ENCODE results near the gene GMPS. TPM values are rescaled to one million over a fixed set of nuclear protein-coding genes. Genes with fewer than 3 reads are reported as not detected.

GMPS gene
- total RNA-seq, 1 donor from 2014 or later = 41.7 TPM

- Histone ChIP-seq H3K36me3 (ENCODE audit: control insufficient read depth, insufficient read depth, low read length) (no peaks in the 10 kb centered on the region), H3K4me3 (ENCODE audit: low read depth, low read length) (no peak overlapping the region), H3K27me3 (ENCODE audit: control insufficient read depth, insufficient read depth, low read length) (no peaks in the 10 kb centered on the region)
- no peak for TF ChIP-seq CTCF (IDR thresholded peaks at IDR 0.05; ENCODE audit: insufficient read depth, low read length, poor library complexity, severe bottlenecking)
- DNase-seq (ENCODE audit: low read depth) = no peak
Measured at GRCh38 chr3:155891321-155891720, 20.9 kb downstream of the GMPS start.

GRCh38 chr3:155895379-155895900 lies 25.0 kb downstream of the GMPS start:
- no peak for DNase-seq (ENCODE audit: low read depth)
- no peak overlapping the region for H3K4me3 ChIP-seq (ENCODE audit: low read depth, low read length)
- no peaks in the 10 kb centered on the region for H3K36me3 ChIP-seq (ENCODE audit: control insufficient read depth, insufficient read depth, low read length)
- no peak for TF ChIP-seq CTCF (IDR thresholded peaks at IDR 0.05; ENCODE audit: insufficient read depth, low read length, poor library complexity, severe bottlenecking)
- H3K27me3 ChIP-seq (ENCODE audit: control insufficient read depth, insufficient read depth, low read length) = no peaks in the 10 kb centered on the region

GRCh38 chr3:155906900-155907299 lies 36.5 kb downstream of the GMPS start:
- H3K36me3 ChIP-seq (ENCODE audit: control insufficient read depth, insufficient read depth, low read length) = no peaks in the 10 kb centered on the region
- H3K27me3 ChIP-seq (ENCODE audit: control insufficient read depth, insufficient read depth, low read length) = no peaks in the 10 kb centered on the region
- no peak overlapping the region for H3K4me3 ChIP-seq (ENCODE audit: low read depth, low read length)
- DNase-seq (ENCODE audit: low read depth) = no peak
- no peak for TF ChIP-seq CTCF (IDR thresholded peaks at IDR 0.05; ENCODE audit: insufficient read depth, low read length, poor library complexity, severe bottlenecking)

GRCh38 chr3:155908086-155908485 lies 37.6 kb downstream of the GMPS start:
- no peak for DNase-seq (ENCODE audit: low read depth)
- no peaks in the 10 kb centered on the region for H3K27me3 ChIP-seq (ENCODE audit: control insufficient read depth, insufficient read depth, low read length)
- no peak for TF ChIP-seq CTCF (IDR thresholded peaks at IDR 0.05; ENCODE audit: insufficient read depth, low read length, poor library complexity, severe bottlenecking)
- no peaks in the 10 kb centered on the region for H3K36me3 ChIP-seq (ENCODE audit: control insufficient read depth, insufficient read depth, low read length)
- H3K4me3 ChIP-seq (ENCODE audit: low read depth, low read length) = no peak overlapping the region

GRCh38 chr3:155908605-155909004 lies 38.2 kb downstream of the GMPS start:
- DNase-seq (ENCODE audit: low read depth) = no peak
- Histone ChIP-seq H3K36me3 (ENCODE audit: control insufficient read depth, insufficient read depth, low read length) (no peaks in the 10 kb centered on the region), H3K4me3 (ENCODE audit: low read depth, low read length) (no peak overlapping the region), H3K27me3 (ENCODE audit: control insufficient read depth, insufficient read depth, low read length) (no peaks in the 10 kb centered on the region)
- TF ChIP-seq CTCF (IDR thresholded peaks at IDR 0.05; ENCODE audit: insufficient read depth, low read length, poor library complexity, severe bottlenecking) = no peak

- no peak for TF ChIP-seq CTCF (IDR thresholded peaks at IDR 0.05; ENCODE audit: insufficient read depth, low read length, poor library complexity, severe bottlenecking)
- no peaks in the 10 kb centered on the region for H3K27me3 ChIP-seq (ENCODE audit: control insufficient read depth, insufficient read depth, low read length)
- no peak overlapping the region for H3K4me3 ChIP-seq (ENCODE audit: low read depth, low read length)
- no peaks in the 10 kb centered on the region for H3K36me3 ChIP-seq (ENCODE audit: control insufficient read depth, insufficient read depth, low read length)
- no peak for DNase-seq (ENCODE audit: low read depth)
Measured at GRCh38 chr3:155912090-155912489, 41.6 kb downstream of the GMPS start.
